GM12875 (cell line): Measurements from ENCODE around the gene IP6K1.
"Not testable (repeated sequence)": the region's sequence is repeated elsewhere in the genome, so short reads cannot be mapped to it uniquely, and the experiment has no call there.

ENCODE experiments used
- H3K4me3 ChIP-seq: one replicate; pipeline ENCODE4 v1.5.1; 2011; ENCODE audit warnings: low read depth, low read length, control low read depth
- TF ChIP-seq, protein P1 (sequence below): IDR thresholded peaks from 2 replicates; pipeline ENCODE4 v1.5.1; 2011; ENCODE audit warnings: low read depth, mild to moderate bottlenecking, control low read depth, inconsistent platforms, low read length, moderate library complexity, borderline replicate concordance; ENCODE audit not compliant: insufficient read depth

IP6K1 gene

DNA sequence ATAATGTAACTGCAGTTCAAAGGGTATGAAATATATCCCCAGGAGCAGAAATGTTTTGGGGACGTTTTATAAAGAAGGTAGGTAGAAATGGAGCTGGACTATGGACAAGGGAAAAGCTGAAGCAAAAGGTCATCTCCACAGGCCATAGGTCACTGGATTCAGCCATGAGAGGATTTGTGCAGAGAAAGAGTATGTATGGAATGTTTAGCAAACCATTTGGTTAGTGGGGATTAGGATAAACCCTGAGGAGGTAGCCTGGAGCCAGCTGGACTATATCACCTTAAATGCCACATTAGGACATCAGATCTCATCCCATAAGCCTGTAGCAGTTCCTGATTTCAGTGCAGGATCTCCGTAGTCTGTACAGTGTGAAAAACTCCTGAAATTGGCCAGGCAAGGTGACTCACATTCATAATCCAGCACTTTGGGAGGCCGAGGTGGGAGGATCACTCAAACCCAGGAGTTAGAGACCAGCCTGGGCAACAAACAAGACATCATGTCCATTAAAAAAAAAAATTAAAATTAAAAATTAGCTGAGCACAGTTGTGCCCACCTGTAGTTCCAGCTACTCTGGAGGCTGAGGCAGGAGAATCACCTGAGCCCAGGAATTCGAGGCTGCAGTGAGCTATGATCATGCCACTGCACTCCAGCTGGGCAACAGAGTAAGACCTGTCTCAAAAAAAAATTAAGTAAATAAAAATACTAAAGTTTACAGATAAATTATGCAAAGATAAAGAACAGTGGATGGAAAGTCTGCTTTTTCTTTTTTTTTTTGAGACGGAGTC, 4.7 kb downstream of the IP6K1 start:
- no peak overlapping the region for H3K4me3 ChIP-seq
- TF ChIP-seq, protein P1, sequence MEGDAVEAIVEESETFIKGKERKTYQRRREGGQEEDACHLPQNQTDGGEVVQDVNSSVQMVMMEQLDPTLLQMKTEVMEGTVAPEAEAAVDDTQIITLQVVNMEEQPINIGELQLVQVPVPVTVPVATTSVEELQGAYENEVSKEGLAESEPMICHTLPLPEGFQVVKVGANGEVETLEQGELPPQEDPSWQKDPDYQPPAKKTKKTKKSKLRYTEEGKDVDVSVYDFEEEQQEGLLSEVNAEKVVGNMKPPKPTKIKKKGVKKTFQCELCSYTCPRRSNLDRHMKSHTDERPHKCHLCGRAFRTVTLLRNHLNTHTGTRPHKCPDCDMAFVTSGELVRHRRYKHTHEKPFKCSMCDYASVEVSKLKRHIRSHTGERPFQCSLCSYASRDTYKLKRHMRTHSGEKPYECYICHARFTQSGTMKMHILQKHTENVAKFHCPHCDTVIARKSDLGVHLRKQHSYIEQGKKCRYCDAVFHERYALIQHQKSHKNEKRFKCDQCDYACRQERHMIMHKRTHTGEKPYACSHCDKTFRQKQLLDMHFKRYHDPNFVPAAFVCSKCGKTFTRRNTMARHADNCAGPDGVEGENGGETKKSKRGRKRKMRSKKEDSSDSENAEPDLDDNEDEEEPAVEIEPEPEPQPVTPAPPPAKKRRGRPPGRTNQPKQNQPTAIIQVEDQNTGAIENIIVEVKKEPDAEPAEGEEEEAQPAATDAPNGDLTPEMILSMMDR, result no peak

DNA sequence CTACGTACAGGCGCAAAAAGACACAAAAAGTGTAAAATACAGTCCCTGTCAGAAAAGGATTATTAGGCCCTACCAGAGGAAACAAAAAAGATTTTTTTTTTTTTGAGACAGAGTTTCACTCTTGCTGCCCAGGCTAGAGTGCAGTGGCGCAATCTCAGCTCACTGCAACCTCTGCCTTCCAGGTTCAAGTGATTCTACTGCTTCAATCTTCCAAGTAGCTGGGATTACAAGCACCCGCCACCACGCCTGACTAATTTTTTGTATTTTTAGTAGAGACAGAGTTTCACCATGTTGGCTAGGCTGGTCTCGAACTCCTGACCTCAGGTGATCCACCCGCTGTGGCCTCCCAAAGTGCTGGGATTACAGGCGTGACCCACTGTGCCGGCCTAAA, 5.4 kb downstream of the IP6K1 start:
- not testable (repeated sequence) for H3K4me3 ChIP-seq

GRCh38 chr3:49780080-49780974, 6.0 kb downstream of the IP6K1 start:
- TF ChIP-seq, protein P1, result no peak
- no peak overlapping the region for H3K4me3 ChIP-seq

GRCh38 chr3:49779358-49780079, 6.8 kb downstream of the IP6K1 start:
- no peak overlapping the region for H3K4me3 ChIP-seq
- TF ChIP-seq, protein P1, result no peak

GRCh38 chr3:49776101-49776500, 10.2 kb downstream of the IP6K1 start:
- not testable (repeated sequence) for H3K4me3 ChIP-seq

GRCh38 chr3:49775538-49775937, 10.8 kb downstream of the IP6K1 start:
- H3K4me3 ChIP-seq, result no peak overlapping the region
- TF ChIP-seq, protein P1, result no peak

GRCh38 chr3:49772703-49773102, 13.6 kb downstream of the IP6K1 start:
- H3K4me3 ChIP-seq, result no peak overlapping the region
- TF ChIP-seq, protein P1, result no peak
